NCI-H2196 (cell line): ENCODE measurements around the gene TACC2.
A peak's percentile ranks its signal among the peaks of the same experiment; 100 is the strongest.

ENCODE experiments used
- DNase-seq: peaks from one replicate; lab custom pipeline; 2025; ENCODE audit not compliant: unreplicated experiment; lab: John Stamatoyannopoulos, UW

The TACC2 gene

GRCh38 chr10:122263971-122264370, 275.0 kb downstream of the TACC2 start:
- no peak for DNase-seq

- no peak for DNase-seq
These were observed 275.5 kb downstream of the TACC2 start for GRCh38 chr10:122264436-122264835.

- no peak for DNase-seq
These were observed 276.0 kb downstream of the TACC2 start for GRCh38 chr10:122264931-122265330.

GRCh38 chr10:122265896-122266295, 276.9 kb downstream of the TACC2 start:
- no peak for DNase-seq

GRCh38 chr10:122267849-122268737, 279.1 kb downstream of the TACC2 start:
- DNase-seq: no peak

- no peak for DNase-seq
These were observed 280.2 kb downstream of the TACC2 start for GRCh38 chr10:122269059-122269687.

GRCh38 chr10:122271076-122271475, 282.1 kb downstream of the TACC2 start, which contains the start of gene BTBD16:
Gene BTBD16 (plus strand): TSS chr10:122271296. CDS start chr10:122275082, 3,786 bp downstream.
- no peak for DNase-seq

GRCh38 chr10:122273966-122274545, 285.1 kb downstream of the TACC2 start:
- DNase-seq: no peak

- no peak for DNase-seq
These were observed 287.7 kb downstream of the TACC2 start for GRCh38 chr10:122276611-122277208.

- DNase-seq: no peak
These were observed 288.7 kb downstream of the TACC2 start for GRCh38 chr10:122277526-122278136.

GRCh38 chr10:122279725-122280141, 290.8 kb downstream of the TACC2 start:
- DNase-seq: peak; percentile 31

GRCh38 chr10:122280156-122280555, 291.2 kb downstream of the TACC2 start:
- no peak for DNase-seq

GRCh38 chr10:122281018-122281626, 292.2 kb downstream of the TACC2 start:
- no peak for DNase-seq

- DNase-seq: no peak
These were observed 292.8 kb downstream of the TACC2 start for GRCh38 chr10:122281751-122282150.

- no peak for DNase-seq
These were observed 293.3 kb downstream of the TACC2 start for GRCh38 chr10:122282253-122282671.

- no peak for DNase-seq
These were observed 293.9 kb downstream of the TACC2 start for GRCh38 chr10:122282909-122283308.

GRCh38 chr10:122285506-122286444, 296.8 kb downstream of the TACC2 start:
- DNase-seq: no peak

- no peak for DNase-seq
These were observed 297.9 kb downstream of the TACC2 start for GRCh38 chr10:122286867-122287266.

GRCh38 chr10:122287570-122287969, 298.6 kb downstream of the TACC2 start:
- DNase-seq: no peak
